Activated naive CD8-positive, alpha-beta T cell treated with anti-CD3 and anti-CD28 coated beads for 36 hours (primary cell): Measurements from ENCODE around the gene TUBA3C. TPM values are rescaled to one million over a fixed set of nuclear protein-coding genes. Genes with fewer than 3 reads are reported as not detected.

Experiments
- DNase-seq: peaks from one replicate; pipeline ENCODE4 v3.0.0; 2021
- H3K27ac Mint-ChIP-seq: one replicate; pipeline ENCODE4 v1.8.0; 2022; ENCODE audit warnings: mild to moderate bottlenecking, moderate library complexity, mixed read lengths
- H3K27me3 Mint-ChIP-seq: one replicate; pipeline ENCODE4 v1.8.0; 2022; ENCODE audit warnings: mild to moderate bottlenecking, mixed read lengths
- H3K36me3 Mint-ChIP-seq: one replicate; pipeline ENCODE4 v1.8.0; 2021; ENCODE audit warnings: mild to moderate bottlenecking, mixed read lengths
- H3K4me1 Mint-ChIP-seq: one replicate; pipeline ENCODE4 v1.8.0; 2021; ENCODE audit warnings: mixed read lengths
- H3K4me3 Mint-ChIP-seq: one replicate; pipeline ENCODE4 v1.8.0; 2022; ENCODE audit warnings: mild to moderate bottlenecking, moderate library complexity, mixed read lengths
- H3K9me3 Mint-ChIP-seq: one replicate; pipeline ENCODE4 v1.8.0; 2022; ENCODE audit warnings: mixed read lengths
- total RNA-seq, 2 experiments: library from RNA; stranded (reverse); gene quantifications; one replicate each; pipeline ENCODE4 v1.2.3, GENCODE V29; 2021

The TUBA3C gene
- total RNA-seq, 2 experiments from 2014 or later: not detected

GRCh38 chr13:19153782-19154450, 27.7 kb downstream of the TUBA3C start:
- H3K27me3 Mint-ChIP-seq: no peaks in the 10 kb centered on the region
- H3K4me1 Mint-ChIP-seq: no peaks in the 10 kb centered on the region
- peak; percentile 18 for DNase-seq
- H3K27ac Mint-ChIP-seq: no peak overlapping the region
- no peaks in the 10 kb centered on the region for H3K36me3 Mint-ChIP-seq
- H3K4me3 Mint-ChIP-seq: no peak overlapping the region
- H3K9me3 Mint-ChIP-seq: peaks cover 1% of the 10 kb centered on the region

- DNase-seq: no peak
- Mint-ChIP-seq H3K4me3 (no peak overlapping the region), H3K27ac (no peak overlapping the region), H3K36me3 (no peaks in the 10 kb centered on the region), H3K27me3 (no peaks in the 10 kb centered on the region), H3K4me1 (no peaks in the 10 kb centered on the region), H3K9me3 (peaks cover 4% of the 10 kb centered on the region)
Observed at GRCh38 chr13:19152403-19152802, 29.2 kb downstream of the TUBA3C start.

- no peaks in the 10 kb centered on the region for H3K4me1 Mint-ChIP-seq
- no peak overlapping the region for H3K27ac Mint-ChIP-seq
- H3K27me3 Mint-ChIP-seq: no peaks in the 10 kb centered on the region
- H3K4me3 Mint-ChIP-seq: no peak overlapping the region
- DNase-seq: no peak
- peaks cover 4% of the 10 kb centered on the region for H3K9me3 Mint-ChIP-seq
- H3K36me3 Mint-ChIP-seq: no peaks in the 10 kb centered on the region
Observed at GRCh38 chr13:19151581-19152263, 29.9 kb downstream of the TUBA3C start.

GRCh38 chr13:19150712-19151228, 30.9 kb downstream of the TUBA3C start:
- no peak overlapping the region for H3K27ac Mint-ChIP-seq
- DNase-seq: no peak
- no peaks in the 10 kb centered on the region for H3K36me3 Mint-ChIP-seq
- no peak overlapping the region for H3K4me3 Mint-ChIP-seq
- no peaks in the 10 kb centered on the region for H3K27me3 Mint-ChIP-seq
- H3K4me1 Mint-ChIP-seq: no peaks in the 10 kb centered on the region
- H3K9me3 Mint-ChIP-seq: peaks cover 4% of the 10 kb centered on the region

- no peaks in the 10 kb centered on the region for H3K36me3 Mint-ChIP-seq
- H3K27me3 Mint-ChIP-seq: no peaks in the 10 kb centered on the region
- no peak overlapping the region for H3K4me3 Mint-ChIP-seq
- no peak for DNase-seq
- H3K4me1 Mint-ChIP-seq: no peaks in the 10 kb centered on the region
- peaks cover 4% of the 10 kb centered on the region for H3K9me3 Mint-ChIP-seq
- no peak overlapping the region for H3K27ac Mint-ChIP-seq
Observed at GRCh38 chr13:19150226-19150625, 31.4 kb downstream of the TUBA3C start.

- no peaks in the 10 kb centered on the region for H3K36me3 Mint-ChIP-seq
- no peak for DNase-seq
- no peak overlapping the region for H3K27ac Mint-ChIP-seq
- H3K4me3 Mint-ChIP-seq: no peak overlapping the region
- no peaks in the 10 kb centered on the region for H3K27me3 Mint-ChIP-seq
- no peaks in the 10 kb centered on the region for H3K4me1 Mint-ChIP-seq
- H3K9me3 Mint-ChIP-seq: peaks cover 4% of the 10 kb centered on the region
Observed at GRCh38 chr13:19148561-19148960, 33.1 kb downstream of the TUBA3C start.
